Glomerular endothelial cell (primary cell): ENCODE results near the gene MTO1. TPM values are rescaled to one million over a fixed set of nuclear protein-coding genes. Genes with fewer than 3 reads are reported as not detected.
"Not testable (repeated sequence)": the region's sequence is repeated elsewhere in the genome, so short reads cannot be mapped to it uniquely, and the experiment has no call there.

Source experiments
- DNase-seq: peaks from one replicate; pipeline ENCODE4 v3.0.0-alpha.2; 2011; ENCODE audit warnings: low read depth, low spot score; ENCODE audit errors: extremely low read depth
- total RNA-seq: library from RNA; depleted of rRNA; stranded (reverse); fragments of >200 nt; gene quantifications from 2 replicates; pipeline ENCODE4 v1.2.3, GENCODE V29; 2015

MTO1 gene
- total RNA-seq = 17.7 and 18.3 TPM in 2 replicates

GRCh38 chr6:73461537-73462350 is at the start of gene MTO1:
Gene MTO1 (plus strand): TSS chr6:73461737. CDS start chr6:73461855, 118 bp downstream.
- peak; percentile 61 for DNase-seq

GRCh38 chr6:73413102-73413501 is 48.4 kb upstream of the MTO1 start:
- DNase-seq = no peak

GRCh38 chr6:73418081-73418741 is 43.3 kb upstream of the MTO1 start:
- DNase-seq = no peak

- DNase-seq = no peak
Observed at GRCh38 chr6:73421534-73421933, 40.0 kb upstream of the MTO1 start.

GRCh38 chr6:73435236-73435635 is 26.3 kb upstream of the MTO1 start:
- no peak for DNase-seq

- no peak for DNase-seq
Observed at GRCh38 chr6:73443555-73443954, 18.0 kb upstream of the MTO1 start.

GRCh38 chr6:73451223-73452106 is 10.1 kb upstream of the MTO1 start:
- DNase-seq = no peak

GRCh38 chr6:73452107-73452461 is 9.5 kb upstream of the MTO1 start, which contains the start of gene CGAS:
Gene CGAS (minus strand): TSS chr6:73452297. CDS start chr6:73452181, 116 bp downstream.
- DNase-seq = no peak

- DNase-seq = no peak
Observed at GRCh38 chr6:73455865-73456629, 5.5 kb upstream of the MTO1 start.

GRCh38 chr6:73459474-73459873 is 2.1 kb upstream of the MTO1 start:
- not testable (repeated sequence) for DNase-seq

GRCh38 chr6:73460056-73460455 is 1.5 kb upstream of the MTO1 start:
- no peak for DNase-seq

- no peak for DNase-seq
Observed at GRCh38 chr6:73471686-73472290, 10.3 kb downstream of the MTO1 start.

- DNase-seq = no peak
Observed at GRCh38 chr6:73476723-73477122, 15.2 kb downstream of the MTO1 start.

GRCh38 chr6:73477407-73477806 is 15.9 kb downstream of the MTO1 start:
- no peak for DNase-seq

GRCh38 chr6:73481969-73482368 is 20.4 kb downstream of the MTO1 start:
- no peak for DNase-seq

- no peak for DNase-seq
Observed at GRCh38 chr6:73484438-73484837, 22.9 kb downstream of the MTO1 start.

- DNase-seq = no peak
Observed at GRCh38 chr6:73487473-73487872, 25.9 kb downstream of the MTO1 start.

- DNase-seq = no peak
Observed at GRCh38 chr6:73491377-73491776, 29.8 kb downstream of the MTO1 start.

- no peak for DNase-seq
Observed at GRCh38 chr6:73497915-73498314, 36.4 kb downstream of the MTO1 start.
